IPS-18a (cell line): ENCODE results near the gene CCNJL.

Experiments
- H3K27ac ChIP-seq: one replicate; pipeline ENCODE4 v1.5.1; 2013; ENCODE audit warnings: low read length
- H3K27me3 ChIP-seq: one replicate; pipeline ENCODE4 v1.6.1; 2013; ENCODE audit warnings: mild to moderate bottlenecking, low read length; ENCODE audit not compliant: control insufficient read depth, insufficient read depth
- H3K36me3 ChIP-seq: one replicate; pipeline ENCODE4 v1.6.1; 2013; ENCODE audit warnings: low read depth, low read length; ENCODE audit not compliant: control insufficient read depth
- H3K4me1 ChIP-seq: one replicate; pipeline ENCODE4 v1.6.1; 2013; ENCODE audit warnings: low read depth, low read length; ENCODE audit not compliant: control insufficient read depth
- H3K4me3 ChIP-seq: one replicate; pipeline ENCODE4 v1.5.1; 2013; ENCODE audit warnings: low read length
- H3K9ac ChIP-seq: one replicate; pipeline ENCODE4 v1.6.1; 2013; ENCODE audit warnings: mild to moderate bottlenecking, low read length, moderate library complexity
- H3K9me3 ChIP-seq: one replicate; pipeline ENCODE4 v1.6.1; 2013; ENCODE audit warnings: low read depth, low read length; ENCODE audit not compliant: control insufficient read depth

Gene CCNJL

DNA sequence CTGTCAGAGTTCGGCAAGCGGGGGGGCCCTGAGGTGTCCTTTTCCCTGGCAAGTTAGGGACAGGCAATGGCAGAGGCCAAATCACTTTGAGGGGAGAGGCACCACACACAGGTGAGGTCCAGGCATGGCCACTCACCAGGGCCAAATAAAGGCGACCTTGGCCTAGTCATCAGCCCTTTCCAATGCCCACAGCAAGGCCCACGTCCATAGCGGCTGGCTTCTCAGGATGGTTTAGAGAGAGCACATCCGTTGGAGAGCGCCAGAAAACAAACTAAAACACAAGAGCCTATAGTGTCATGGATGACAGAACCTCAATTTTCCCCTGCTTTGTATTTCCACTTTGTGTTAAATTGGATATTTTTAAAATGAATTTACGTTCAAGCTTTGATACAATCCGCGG is 7.0 kb downstream of the CCNJL start:
- H3K9ac ChIP-seq, result no peak overlapping the region

DNA sequence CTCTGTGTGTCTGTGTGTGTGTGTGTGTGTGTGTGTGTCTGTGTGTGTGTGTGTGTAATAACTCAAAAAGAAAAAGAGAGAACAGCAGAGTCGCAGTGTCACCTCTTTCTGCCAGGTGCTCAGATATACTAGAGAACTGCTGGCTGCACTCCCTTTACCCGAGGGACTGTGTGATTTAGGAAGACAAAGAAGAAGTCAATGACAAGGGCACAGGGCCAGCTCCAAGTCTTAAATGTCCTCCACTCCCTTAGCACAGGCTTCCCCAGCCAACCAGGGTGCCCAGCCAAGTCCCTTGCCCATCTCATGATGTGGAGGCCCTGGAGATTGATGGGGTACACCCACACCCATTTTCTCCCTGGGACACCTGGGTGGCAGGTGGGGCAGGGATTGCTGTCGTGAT is 8.7 kb downstream of the CCNJL start:
- H3K9me3 ChIP-seq, result no peaks in the 10 kb centered on the region
- H3K4me1 ChIP-seq, result no peaks in the 10 kb centered on the region
- no peak overlapping the region for H3K9ac ChIP-seq
- H3K27me3 ChIP-seq, result no peaks in the 10 kb centered on the region
- peaks cover 29% of the 10 kb centered on the region for H3K36me3 ChIP-seq
- no peak overlapping the region for H3K4me3 ChIP-seq
- H3K27ac ChIP-seq, result no peak overlapping the region

More for the DNA sequence above, 7.0 kb downstream of the CCNJL start:
- Histone ChIP-seq H3K36me3 (peaks cover 43% of the 10 kb centered on the region), H3K9me3 (no peaks in the 10 kb centered on the region), H3K4me3 (no peak overlapping the region), H3K27ac (no peak overlapping the region), H3K27me3 (no peaks in the 10 kb centered on the region), H3K4me1 (no peaks in the 10 kb centered on the region)

DNA sequence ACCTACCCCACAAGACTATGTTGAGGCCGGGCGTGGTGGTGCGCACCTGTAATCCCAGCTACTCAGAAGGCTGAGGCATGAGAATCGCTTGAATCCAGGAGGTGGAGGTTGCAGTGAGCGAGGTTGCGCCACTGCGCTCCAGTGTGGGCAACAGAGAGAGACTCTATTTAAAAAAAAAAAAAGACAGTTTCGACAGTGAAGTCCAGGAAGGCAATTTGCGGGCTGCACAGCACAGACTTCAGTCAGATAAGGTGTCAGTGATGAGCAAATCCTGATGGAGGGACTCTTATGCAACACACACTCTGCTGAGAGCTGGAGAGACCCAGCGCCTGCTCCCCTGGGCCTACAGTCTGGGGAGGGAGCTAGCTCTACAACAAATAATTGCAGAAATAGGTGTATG is 14.2 kb downstream of the CCNJL start:
- no peaks in the 10 kb centered on the region for H3K27me3 ChIP-seq
- no peak overlapping the region for H3K27ac ChIP-seq
- H3K4me3 ChIP-seq, result no peak overlapping the region
- H3K9ac ChIP-seq, result no peak overlapping the region
- H3K9me3 ChIP-seq, result no peaks in the 10 kb centered on the region
- H3K36me3 ChIP-seq, result no peaks in the 10 kb centered on the region
- H3K4me1 ChIP-seq, result peaks cover 20% of the 10 kb centered on the region

DNA sequence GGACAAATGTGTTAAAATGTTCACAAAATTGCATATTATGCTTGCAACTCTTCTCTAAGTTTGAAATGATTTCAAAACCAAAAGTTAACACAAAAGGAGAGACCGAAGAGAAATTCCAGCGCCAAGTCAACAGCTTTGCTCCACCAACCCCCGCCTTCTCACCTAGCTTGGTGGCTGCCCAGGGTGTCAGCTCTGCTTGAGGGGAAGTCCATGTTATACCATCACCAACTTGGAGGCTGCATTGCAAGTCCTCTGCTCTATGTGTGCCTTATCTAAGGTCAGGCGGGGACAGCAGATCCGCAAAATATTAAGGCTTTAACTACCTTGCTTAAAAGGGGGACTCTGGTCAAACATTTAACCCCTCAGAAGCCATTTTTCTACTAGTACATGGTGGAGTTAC is 14.6 kb downstream of the CCNJL start:
- H3K36me3 ChIP-seq, result no peaks in the 10 kb centered on the region
- peaks cover 20% of the 10 kb centered on the region for H3K4me1 ChIP-seq
- no peaks in the 10 kb centered on the region for H3K27me3 ChIP-seq
- no peaks in the 10 kb centered on the region for H3K9me3 ChIP-seq
- H3K9ac ChIP-seq, result no peak overlapping the region
- no peak overlapping the region for H3K4me3 ChIP-seq
- H3K27ac ChIP-seq, result no peak overlapping the region

DNA sequence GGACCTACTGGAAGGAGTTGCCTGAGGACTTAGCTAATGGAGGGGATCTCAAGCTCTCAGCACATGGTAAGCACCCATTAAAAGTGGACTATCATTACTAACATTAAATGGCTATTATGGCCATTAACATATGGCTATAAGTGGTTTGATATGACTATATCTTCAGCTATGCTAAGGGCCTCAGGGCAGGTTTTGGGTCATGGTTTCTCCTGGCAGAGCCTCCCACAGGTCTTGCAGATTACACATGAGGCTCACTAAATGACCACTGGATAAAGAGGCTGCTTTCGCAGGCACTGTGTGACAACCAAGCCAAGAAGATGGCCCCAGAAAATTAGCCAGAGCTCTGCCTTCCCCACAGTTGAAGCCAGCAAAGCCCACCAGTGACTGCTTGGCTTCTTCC is 15.4 kb downstream of the CCNJL start:
- no peak overlapping the region for H3K9ac ChIP-seq
- H3K27ac ChIP-seq, result no peak overlapping the region
- no peak overlapping the region for H3K4me3 ChIP-seq
- H3K4me1 ChIP-seq, result peaks cover 20% of the 10 kb centered on the region
- H3K27me3 ChIP-seq, result no peaks in the 10 kb centered on the region
- H3K9me3 ChIP-seq, result no peaks in the 10 kb centered on the region
- no peaks in the 10 kb centered on the region for H3K36me3 ChIP-seq

DNA sequence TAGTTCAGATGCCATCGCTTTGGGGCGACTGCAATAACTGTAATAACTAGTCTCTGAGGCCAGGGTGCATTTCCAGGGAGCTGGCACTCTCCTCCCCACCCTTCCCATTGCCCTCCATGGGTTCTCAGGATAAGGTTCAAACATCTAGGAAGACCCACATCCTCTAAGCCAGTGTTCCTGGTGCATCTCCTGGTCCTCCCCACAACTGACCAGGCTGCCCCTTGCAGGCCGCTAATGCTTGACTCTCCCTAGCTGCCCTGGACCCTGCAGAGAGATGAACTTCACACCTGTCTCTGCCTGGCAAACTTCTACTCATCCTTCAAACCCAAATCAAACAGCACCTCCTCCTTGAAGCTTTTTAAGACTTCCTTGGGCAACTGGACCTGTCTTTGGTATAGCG is 15.9 kb downstream of the CCNJL start:
- Histone ChIP-seq H3K27me3 (no peaks in the 10 kb centered on the region), H3K4me1 (peaks cover 20% of the 10 kb centered on the region), H3K4me3 (no peak overlapping the region), H3K9ac (no peak overlapping the region), H3K9me3 (no peaks in the 10 kb centered on the region), H3K27ac (no peak overlapping the region), H3K36me3 (no peaks in the 10 kb centered on the region)

DNA sequence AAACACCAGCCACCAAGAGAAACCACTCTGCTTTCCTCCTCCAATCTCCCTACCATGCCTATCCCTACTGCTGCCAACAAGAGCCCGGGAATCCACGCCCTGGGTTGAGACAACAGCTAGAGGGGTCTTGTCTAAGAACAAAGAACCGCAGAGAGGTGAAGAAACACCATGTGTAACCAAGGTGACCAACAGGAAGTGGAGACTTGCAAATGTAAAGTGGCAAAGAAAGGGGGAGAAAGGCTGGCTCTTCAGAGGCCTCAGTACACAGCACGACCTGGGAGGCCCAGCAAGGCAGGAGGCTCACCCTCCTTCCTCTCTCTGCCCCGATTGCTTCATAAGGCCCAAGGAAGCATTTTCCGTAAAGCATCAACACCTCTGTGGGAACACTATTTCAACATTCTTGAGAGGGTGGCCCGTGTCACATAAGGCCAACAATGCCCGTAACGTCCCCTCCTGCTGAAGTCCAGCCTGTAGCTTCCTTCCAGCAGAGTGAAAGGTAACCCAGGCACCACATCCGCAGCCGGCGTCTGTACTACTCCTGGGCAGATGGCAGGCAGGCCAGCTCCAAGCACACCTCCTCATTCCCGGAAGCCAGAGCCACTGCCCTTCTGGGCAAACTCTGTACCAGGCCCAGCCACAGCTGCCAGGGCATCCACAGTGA is 18.3 kb downstream of the CCNJL start:
- peaks cover 31% of the 10 kb centered on the region for H3K4me1 ChIP-seq
- H3K27me3 ChIP-seq, result no peaks in the 10 kb centered on the region
- H3K27ac ChIP-seq, result peak overlapping the region; percentile 79
- peak overlapping the region; percentile 39 for H3K9ac ChIP-seq
- no peak overlapping the region for H3K4me3 ChIP-seq
- no peaks in the 10 kb centered on the region for H3K36me3 ChIP-seq
- no peaks in the 10 kb centered on the region for H3K9me3 ChIP-seq

DNA sequence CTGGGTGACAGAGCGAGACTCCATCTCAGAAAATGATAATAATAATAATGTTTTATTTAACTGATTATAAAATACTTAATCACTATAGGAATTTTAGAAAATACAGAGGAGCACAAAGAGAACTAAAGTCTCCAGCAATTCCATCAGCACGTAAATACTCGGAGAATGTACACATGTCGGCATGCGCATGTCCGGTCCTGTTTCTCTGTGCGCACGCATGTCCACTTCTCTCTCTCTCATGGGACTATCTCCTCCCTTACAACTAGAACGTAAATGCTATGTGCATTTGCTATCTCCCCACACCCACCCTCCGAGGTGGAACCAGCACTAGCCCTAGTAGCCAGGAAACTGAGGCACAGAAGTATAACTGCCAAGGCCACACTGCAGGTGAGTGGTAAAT is 19.0 kb downstream of the CCNJL start:
- H3K36me3 ChIP-seq, result no peaks in the 10 kb centered on the region
- H3K27me3 ChIP-seq, result no peaks in the 10 kb centered on the region
- peaks cover 35% of the 10 kb centered on the region for H3K4me1 ChIP-seq
- no peak overlapping the region for H3K4me3 ChIP-seq
- peak overlapping the region; percentile 79 for H3K27ac ChIP-seq
- H3K9ac ChIP-seq, result peak overlapping the region; percentile 39
- no peaks in the 10 kb centered on the region for H3K9me3 ChIP-seq

DNA sequence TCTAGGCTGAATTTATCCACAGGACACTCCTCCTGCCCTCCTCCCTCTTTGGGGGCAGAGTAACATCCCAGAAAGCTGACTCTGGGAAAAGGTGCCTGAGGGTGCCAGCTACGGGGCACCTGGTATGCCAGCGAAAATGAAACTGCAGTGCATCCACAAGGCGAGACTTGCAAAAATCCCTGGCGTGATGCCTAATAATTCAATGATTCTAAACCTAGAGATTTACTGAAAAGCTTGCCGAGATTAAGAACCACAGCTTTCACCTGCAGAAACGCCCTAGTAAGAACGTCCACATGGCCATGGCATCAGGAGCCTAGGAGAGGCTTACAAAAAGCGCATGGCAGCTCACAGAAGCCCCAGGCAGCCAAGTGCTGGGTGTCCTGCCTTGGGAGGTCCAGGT is 20.9 kb downstream of the CCNJL start:
- Histone ChIP-seq H3K4me1 (peaks cover 39% of the 10 kb centered on the region), H3K36me3 (no peaks in the 10 kb centered on the region), H3K27me3 (no peaks in the 10 kb centered on the region), H3K9me3 (no peaks in the 10 kb centered on the region), H3K4me3 (no peak overlapping the region), H3K9ac (no peak overlapping the region), H3K27ac (no peak overlapping the region)

DNA sequence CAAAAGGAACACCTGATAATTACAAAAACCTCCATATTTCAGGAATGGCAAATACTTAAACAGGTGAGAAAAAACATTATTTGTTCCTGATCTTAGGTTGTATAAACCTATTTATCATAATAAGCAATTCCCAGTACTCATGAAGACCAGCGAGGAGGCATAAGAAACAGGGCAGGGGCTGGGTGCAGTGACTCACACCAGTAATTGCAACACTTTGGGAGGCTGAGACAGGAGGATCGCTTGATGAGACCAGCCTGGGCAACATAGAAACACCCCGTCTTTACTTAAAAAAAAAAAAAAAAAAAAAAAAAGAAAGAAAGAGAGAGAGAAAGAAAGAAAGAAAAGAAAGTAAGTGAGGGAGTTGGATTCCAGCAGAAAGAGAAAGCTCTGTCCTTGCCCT is 21.6 kb downstream of the CCNJL start:
- Histone ChIP-seq H3K27me3 (no peaks in the 10 kb centered on the region), H3K4me3 (no peak overlapping the region), H3K9me3 (no peaks in the 10 kb centered on the region), H3K9ac (no peak overlapping the region), H3K27ac (no peak overlapping the region), H3K36me3 (no peaks in the 10 kb centered on the region), H3K4me1 (peaks cover 46% of the 10 kb centered on the region)

DNA sequence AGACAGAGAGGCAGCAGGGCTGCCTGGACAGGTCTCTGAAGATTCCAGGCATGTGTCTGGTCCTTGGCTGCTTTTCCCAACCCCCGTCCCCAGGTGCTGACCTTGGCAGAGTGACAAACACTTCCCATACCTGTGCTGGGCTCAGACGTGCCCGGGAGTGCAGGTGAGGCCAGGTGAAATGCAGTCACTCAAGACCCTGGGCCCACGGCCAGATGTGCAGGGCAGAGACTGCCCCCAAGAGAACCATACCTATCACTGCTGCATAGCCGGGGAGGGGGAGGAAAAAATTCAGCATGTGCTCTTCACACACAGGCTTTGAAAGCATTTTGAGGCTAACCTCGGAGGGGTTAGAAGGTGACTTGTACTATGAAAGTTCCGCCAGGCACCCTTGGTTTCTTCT is 22.6 kb downstream of the CCNJL start:
- Histone ChIP-seq H3K4me1 (peaks cover 45% of the 10 kb centered on the region), H3K9me3 (no peaks in the 10 kb centered on the region), H3K9ac (no peak overlapping the region), H3K27ac (peak overlapping the region; percentile 34), H3K27me3 (no peaks in the 10 kb centered on the region), H3K36me3 (no peaks in the 10 kb centered on the region), H3K4me3 (no peak overlapping the region)

DNA sequence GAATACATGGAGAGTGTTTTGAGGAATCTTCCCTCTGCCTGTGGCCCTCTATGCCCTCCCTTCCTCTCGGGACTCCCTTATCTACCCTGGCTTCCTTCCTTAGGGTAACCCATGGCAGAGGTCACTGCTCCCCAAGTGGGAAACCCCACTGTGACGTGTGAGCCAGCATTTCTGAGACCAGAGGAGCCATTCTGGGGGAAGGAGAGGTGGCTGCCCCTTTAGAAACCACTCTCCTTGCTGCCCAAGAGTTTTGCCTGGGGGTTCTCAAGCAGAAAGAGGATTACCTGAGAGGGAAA is 23.1 kb downstream of the CCNJL start:
- peaks cover 41% of the 10 kb centered on the region for H3K4me1 ChIP-seq
- no peaks in the 10 kb centered on the region for H3K27me3 ChIP-seq
- no peak overlapping the region for H3K9ac ChIP-seq
- no peak overlapping the region for H3K4me3 ChIP-seq
- H3K27ac ChIP-seq, result peak overlapping the region; percentile 34
- peaks cover 3% of the 10 kb centered on the region for H3K36me3 ChIP-seq
- no peaks in the 10 kb centered on the region for H3K9me3 ChIP-seq
